NCI-H2081 treated with DMSO at 0.1 percent for 48 hours (cell line): ENCODE results near the gene RBMS2.
A peak's percentile ranks its signal among the peaks of the same experiment; 100 is the strongest.

ENCODE experiments used
- DNase-seq: peaks from one replicate; lab custom pipeline; 2025; lab: John Stamatoyannopoulos, UW

The RBMS2 gene

DNA sequence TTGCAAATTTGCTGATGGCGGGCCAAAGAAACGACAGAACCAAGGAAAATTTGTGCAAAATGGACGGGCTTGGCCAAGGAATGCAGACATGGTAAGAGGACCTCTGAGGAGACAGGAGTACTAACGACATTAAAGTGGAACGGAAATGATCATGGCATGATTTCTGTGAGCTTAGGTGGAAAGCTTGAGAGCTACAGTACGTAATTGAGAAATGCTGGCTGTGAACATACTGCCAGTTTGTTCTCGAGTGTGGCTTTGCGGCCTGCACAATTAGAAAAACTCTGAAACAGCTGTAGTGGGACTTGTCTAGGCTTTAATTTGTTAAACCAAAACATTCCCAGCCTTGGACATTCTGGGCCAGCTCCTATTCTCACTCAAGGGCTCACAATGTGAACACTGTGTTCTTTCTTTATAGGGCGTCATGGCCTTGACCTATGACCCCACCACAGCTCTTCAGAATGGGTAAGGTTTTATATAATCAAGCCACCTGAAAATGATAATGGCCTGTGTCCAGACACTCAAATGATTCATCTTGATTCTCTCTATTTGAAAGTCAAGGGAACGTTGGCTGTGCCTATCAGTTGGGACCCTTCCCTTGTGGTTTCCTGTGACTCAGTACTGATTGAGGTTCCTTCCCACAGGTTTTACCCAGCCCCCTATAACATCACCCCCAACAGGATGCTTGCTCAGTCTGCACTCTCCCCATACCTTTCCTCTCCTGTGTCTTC, 60.0 kb downstream of the RBMS2 start:
- no peak for DNase-seq

DNA sequence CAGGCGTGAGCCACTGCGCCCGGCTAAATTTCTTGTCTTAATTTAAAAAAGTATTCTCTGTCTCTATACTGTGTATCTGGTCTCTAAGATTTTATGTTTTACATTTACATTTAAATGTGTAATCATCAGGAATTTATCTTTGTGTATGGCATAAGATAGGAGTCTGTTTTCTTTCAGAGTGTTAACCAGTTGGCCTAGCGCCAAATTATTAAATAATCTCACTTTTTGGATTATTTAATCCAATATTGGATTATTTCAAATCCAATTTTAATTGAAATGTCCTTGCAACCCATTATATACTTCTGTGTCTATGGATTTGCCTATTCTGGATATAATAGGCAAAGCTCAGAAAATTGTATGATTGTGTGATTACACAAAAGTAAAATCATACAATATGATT, 63.5 kb downstream of the RBMS2 start:
- DNase-seq: no peak

DNA sequence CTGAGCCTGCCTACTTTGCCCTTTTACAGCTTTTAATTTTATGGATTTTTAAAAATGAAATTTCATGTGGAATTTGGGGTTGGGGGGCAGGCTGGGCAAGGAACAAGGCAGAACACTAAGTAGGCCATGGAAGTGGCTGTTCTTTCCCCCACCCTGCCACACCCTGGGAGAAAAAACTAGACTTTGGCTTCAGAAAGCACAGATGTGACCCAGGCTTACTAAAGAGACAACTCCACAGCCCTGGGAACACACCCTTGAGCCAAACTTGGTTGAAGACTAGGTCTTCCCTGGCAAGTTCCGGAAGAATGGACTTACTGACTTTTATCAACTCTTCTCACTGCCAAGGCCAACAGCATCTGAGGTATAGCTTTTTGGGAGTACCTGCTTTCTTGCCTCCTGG, 68.2 kb downstream of the RBMS2 start:
- no peak for DNase-seq

DNA sequence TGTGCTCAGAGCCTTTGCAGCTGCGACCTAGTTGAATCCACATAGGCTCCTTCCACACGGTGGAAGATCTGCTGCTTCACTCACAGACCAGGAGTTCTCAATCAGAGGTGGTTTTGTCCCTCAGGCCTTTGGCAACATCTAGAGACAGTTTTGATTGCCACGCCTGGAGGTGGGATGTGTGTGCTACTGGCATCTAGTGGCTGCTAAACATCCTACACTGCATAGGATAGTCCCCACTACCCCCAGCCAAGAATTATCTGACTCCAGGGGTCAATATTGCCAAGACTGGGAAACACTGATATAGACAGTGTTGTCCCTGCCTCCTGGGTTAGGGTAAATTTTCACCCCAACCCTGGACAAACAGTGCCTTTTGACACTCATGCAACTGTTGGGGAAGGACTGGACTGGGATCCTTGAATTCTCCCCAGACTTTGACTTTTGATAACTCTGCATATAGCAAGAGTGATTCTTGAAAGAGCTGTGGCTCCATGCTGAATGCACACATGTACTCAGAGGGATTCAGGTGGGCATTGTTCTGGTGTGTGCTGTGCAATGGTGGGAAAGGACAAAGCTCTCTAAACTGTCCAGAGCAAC, 68.7 kb downstream of the RBMS2 start:
- DNase-seq: no peak

DNA sequence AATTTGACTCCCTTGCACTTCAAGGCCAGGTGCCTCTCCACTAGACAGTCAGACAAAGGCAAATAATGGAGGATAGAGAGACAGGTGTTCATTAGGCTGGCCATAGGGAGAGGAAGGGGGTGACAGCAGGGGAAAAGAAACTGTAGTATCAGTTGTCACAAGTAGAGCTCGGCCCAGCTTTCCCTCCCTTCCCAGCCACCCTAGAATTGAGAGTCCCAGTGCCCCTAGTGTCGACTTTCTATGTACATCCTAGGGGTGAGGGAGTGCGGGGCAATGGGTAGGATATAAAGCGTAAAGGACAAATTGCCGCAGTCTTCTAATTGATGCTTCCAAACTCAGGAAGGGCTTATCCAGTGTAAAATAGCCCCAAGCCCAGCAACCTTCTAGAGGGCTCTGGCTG, 69.5 kb downstream of the RBMS2 start:
- DNase-seq: peak; percentile 17

DNA sequence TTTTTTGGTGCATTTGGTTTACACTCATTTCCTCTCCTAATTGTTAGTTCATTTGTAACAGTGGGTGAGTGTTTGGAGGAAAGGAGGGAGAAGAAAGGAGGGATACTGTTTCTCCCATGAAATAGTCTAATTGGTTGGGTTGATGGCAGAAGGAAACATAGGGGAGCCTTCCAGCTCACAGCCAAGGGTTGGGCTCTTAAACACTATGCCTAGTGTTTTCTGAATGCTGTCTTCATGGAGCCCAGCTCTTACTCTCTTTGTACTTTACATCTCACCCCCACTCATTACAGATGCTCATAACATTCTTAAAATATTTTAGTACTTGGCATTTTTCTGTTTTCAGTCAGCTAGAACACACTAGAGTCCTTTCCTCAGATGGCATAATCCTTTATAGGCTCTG, 70.3 kb downstream of the RBMS2 start:
- DNase-seq: no peak

DNA sequence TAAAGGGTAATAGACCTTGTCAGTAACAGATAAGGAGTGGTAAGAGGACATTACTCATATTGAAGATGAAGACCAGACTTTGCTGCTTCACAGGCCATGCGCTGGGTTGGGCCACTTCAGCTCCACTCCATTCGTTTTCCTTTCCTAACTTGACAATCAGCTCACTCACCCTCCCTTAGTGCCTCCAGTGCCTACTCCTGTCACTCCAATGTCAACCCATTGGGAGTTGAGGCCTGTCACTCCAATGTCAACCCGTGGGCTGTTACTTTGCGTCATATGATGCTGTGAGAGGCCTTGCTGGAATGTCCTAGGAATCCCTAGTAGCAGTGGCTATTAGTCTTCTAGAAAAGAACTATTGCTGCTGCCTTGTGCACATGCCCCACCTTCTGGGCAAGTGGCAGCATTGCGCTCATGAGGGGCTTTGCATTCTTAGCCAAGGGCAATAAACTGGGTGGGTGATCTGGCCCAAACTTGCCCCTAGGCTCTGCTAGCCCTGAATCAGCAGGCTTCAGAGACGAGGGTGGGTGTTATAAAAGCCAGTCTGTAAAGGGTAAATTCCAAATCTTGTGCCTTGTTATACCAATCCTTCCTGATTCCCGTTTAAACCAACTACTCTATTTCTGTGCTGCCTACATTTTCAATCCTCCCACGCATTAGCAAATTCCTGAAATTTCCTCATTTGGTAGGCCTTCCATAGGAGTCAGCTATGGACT, 72.4 kb downstream of the RBMS2 start:
- DNase-seq: no peak

DNA sequence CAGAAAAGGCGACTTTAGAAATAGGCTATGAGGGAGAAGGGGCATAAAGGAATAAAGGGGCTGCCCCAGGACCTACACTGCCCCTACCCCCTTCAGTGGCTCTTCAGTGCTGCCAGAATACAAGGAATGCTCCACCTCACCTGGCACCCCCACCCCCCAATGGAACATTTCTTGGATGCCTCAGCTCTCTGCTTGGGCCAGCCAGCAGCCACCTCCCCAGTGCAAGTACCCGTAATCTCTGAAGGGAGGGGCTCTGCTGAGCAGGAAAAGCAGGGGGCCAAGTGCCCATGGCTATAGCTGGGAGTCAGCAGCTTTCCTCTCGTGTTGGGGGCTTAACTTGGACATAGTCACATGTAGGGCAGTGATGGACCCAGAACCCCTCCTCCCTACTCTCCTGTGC, 75.2 kb downstream of the RBMS2 start:
- no peak for DNase-seq

DNA sequence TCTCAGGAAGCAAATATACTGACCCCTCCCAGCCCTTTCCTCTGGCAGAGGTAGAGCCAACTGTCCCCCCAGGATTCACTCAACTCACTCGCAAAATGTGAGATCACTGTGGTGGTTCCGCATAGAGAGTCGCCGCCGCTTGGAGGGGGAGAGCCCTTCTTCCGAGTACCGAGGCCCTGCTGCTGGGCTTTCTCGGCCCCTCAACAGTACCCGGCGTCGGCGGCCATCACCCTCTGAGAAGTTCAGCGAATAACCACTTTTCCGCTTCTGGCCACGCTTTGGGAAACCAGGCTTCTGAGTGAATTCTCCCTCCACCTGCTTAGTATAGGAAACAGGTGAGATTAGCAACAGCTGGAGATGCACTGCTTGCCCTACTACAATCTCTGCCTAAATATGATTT, 77.4 kb downstream of the RBMS2 start:
- DNase-seq: no peak

DNA sequence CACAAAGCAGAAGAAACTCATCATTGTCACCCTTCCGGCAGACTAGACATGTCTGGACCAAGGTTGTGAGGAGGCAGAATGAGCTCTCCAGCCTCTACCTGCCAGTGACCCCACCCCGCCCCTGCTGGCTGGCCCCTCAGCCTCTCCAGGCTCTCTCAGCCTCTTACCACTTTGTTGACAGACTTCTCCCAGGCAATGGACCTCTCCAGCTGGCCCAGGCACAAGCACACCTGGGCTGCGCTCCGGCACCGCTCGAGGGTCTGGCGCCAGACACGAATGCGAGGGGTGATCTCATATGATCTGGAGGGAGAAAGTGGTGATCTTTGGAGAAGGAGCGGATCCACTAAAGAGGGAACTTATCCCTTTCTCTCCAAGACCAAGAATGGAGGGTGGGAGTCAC, 78.2 kb downstream of the RBMS2 start:
- no peak for DNase-seq

DNA sequence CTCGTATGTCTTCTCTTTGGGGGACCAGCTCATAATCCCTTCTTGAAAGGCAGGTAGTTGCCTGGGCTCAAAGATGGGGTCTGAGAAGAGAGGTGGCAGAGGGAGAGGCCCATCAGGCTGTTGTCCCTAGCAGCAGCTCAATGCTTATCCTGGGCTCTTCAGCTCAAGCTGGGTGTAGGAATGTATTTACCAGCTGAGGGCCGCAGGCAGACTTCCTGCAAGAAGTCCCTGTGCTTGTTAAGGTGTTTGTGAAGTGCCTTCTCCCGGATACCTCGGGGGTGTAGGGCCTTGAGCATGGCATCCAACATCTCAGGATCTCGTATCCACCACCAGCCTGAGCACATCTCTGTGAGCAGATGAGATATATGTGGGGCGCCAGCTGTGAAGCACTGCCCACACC, 79.1 kb downstream of the RBMS2 start:
- DNase-seq: no peak

DNA sequence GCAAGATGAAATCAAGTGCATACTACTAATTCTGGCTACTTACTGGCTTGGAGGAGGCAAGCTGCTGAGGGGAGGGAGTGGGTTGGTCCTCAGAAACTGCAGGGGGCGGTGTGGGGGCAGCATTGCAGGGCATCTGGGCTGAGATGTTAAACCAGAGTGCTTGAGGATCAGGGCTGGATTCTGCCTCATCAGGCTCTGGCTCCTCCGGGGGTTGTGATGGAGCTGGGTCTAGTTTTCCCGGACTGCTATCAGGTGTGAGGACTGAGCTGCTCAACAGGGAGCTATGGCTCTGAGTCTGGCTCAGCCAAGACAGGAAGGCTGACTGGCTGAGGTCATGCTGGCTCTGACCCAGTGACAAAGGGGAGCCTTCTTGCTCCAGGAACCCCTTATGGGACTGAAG, 79.9 kb downstream of the RBMS2 start:
- no peak for DNase-seq

DNA sequence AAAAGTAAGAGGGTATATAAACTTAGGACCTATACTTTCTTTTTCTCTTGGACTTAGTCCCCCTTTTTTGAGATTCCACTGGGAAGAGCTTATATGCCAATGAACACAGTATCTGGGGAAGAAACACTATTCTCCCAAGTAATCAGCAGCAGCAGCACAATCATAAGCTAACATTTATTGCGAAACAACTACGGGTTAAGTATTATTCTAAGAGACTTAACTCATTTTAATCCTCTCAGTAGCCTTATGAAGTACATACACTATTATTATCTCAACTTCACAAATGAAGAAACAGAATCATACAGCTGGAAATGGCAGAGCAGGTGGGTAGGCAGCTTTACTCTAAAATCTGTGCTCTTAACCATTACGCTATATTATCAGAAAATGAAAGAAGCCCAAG, 80.6 kb downstream of the RBMS2 start:
- no peak for DNase-seq

DNA sequence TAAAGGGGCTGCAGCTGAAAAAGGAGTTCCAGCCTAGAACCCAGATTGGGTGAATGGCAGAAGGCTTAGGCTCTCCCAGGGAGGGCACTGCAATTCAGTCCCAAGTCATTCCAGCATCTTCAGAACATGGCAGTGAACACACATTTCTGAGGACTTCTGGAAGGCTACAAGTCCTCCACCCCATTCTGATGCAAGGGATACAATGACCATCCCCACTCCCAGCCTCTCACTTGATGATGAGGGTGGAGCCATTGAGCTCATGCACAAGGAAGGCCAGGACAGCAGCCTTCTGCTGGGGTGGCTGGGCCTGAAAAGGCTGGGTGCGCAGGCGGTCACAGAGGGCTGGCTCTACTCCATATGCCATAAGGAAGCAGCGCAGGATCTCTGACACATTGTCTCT, 82.7 kb downstream of the RBMS2 start:
- no peak for DNase-seq

DNA sequence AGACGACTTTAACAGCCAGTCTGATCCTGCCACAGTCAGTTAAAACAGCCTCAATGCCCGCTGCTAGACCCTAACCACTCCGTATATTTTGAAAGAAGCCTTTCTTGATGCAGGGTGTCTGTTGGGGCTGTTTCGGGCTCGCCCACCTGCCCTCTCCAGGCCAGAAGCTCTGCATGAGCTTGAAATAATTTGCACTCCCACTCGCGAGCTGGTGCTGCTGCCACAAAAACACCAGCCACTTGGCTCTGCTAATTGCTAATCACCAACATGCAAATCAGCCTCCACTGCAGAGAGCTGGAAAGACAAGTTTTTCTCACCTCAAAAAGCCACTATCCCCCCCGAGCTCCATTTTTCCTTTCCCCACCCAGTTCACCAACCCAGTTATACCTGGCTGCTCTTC, 93.0 kb downstream of the RBMS2 start:
- DNase-seq: no peak

DNA sequence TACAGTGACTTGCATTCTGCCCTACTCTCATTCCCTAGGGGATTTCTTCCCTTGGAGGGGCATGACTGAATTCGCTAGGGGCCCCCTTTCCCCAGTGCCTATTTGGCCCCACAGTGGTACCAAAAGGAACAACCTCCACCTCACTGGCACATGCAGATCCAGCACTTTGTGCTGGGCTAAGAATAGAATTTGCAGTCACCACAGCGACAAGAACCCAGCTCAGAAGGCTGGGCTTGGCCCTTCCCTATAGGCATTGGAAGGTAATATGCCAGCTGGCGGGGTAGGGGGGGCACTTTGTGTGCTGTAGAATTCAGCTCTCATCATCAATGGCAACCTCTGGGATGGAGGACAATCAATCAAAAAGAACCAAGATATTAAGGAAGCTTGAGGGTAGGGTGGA, 94.6 kb downstream of the RBMS2 start:
- DNase-seq: no peak

DNA sequence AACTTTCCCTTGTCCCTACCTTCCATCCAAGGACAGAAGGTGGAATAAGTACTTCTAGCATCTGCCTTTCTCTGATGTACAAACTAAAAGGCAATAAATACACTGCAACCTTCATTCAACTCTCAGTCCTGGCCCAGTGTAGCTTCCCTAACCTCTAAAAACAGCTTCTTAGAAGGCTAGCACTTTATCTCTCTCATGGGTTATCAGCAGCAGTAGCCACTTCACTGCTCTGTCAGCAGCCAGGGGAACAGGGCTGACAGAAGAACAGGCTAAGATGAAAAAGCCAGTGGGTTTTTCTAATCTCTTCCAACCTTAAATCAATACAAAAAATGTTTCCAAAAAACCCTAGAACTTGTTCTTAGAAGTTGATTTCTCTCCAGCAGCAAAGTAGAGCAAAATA, 95.3 kb downstream of the RBMS2 start:
- DNase-seq: no peak

DNA sequence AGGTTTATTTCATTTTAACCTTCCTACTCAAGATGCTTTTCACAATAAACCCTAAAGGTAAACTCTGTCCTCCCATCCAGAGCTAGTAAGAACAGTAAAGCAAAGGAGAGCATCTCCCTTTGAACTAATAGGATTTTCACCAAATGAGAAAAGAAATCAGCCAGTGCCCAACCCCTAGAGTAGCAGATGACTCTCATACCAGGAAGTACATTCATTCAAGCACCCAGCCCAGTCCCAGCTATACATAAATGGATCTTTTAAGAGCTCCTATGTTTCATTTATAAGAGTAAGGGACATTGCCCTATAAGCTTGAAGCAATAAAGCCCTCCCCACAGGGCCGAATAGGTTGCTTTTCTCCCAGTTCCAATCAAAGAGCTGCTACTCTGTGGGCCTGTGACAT, 100.9 kb downstream of the RBMS2 start:
- DNase-seq: no peak

DNA sequence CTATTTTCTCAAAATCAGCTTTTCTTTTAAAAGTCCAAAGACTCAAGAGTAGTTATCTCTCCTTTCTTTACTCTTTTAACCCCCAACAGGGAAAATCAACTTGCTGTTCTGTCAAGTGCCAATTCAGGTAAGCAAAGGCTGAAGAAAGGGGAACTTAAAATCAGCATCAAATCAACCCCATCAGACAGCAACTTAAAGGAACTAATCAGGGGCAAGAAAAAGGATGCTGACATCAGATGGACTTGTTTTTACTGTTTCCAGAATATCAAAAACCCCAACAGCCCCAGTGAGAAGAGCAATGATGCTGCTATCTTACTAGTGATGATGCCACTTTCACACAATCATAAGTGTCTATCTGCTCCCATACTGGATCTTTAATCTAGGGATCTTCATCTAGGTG, 105.1 kb downstream of the RBMS2 start:
- no peak for DNase-seq

DNA sequence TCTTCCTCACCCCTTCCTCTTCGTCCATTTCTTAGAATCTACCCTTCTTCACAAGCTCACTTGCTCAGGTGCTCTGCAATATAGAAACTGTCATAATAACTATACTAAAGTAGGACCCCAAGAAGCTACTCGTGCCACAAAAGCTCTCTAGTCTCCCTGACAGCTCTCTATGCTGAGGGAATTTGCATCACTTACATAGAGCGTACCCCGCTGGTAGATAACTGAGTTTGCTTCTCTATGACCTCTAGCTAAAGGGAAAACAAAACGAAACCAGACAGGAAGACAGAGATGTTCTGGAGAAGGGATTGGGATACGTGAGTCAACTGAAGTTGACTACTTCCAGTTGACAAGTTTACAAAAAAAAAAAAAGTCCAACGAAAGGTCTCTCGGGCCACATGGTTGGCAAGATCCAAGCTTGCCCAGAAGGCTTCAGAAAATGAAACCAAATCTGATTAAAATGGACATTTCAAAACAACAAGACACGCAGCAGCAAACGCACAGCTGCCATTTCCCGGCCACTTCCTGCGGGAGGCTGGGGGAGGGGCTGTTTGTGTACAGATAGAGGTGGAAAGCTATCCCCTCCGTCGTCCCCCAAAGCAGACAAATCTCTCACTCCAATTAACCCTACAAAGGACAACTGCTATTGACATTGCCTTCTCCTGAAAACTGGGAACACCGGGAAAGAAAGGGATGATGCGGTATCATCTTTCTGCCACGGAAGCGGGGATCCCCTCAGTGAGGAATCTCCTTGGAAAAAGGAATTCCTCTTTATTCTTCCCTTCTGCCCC, 107.2 kb downstream of the RBMS2 start:
- no peak for DNase-seq

DNA sequence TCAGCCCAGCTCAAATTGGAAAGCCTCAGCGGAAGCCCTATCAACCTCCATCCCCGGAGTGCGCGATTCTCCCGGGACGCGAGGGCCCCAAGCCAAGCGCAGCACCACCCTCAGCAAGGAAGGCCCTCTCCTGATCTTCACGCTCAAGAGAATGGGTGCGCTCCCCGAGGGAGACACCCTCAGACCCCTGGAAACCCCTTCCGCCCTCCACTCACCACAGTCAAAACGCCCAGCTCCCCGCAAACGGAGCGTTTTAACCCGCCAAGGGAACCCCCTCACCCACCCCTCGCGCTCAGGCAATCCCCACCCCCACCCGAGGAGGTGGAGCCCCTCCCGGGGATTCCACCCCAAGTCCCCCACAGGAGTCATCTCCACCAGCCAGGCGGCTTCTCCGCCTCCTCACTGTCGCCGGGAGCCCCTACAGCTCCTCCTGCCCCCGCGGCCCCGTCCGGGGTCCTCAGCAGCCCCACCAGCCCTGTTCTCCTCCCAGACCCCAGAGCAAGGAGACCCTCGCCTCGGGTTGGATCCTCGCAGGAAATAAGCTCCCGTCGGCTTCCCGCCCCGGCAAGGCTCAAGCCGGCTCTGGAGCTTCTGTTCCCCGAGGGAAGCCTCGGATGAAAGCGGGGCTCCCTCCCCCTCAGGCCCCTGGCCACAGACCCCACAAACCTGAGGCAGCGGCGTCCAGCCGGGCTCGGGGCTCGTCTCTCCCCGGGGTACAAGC, 108.0 kb downstream of the RBMS2 start:
- no peak for DNase-seq

DNA sequence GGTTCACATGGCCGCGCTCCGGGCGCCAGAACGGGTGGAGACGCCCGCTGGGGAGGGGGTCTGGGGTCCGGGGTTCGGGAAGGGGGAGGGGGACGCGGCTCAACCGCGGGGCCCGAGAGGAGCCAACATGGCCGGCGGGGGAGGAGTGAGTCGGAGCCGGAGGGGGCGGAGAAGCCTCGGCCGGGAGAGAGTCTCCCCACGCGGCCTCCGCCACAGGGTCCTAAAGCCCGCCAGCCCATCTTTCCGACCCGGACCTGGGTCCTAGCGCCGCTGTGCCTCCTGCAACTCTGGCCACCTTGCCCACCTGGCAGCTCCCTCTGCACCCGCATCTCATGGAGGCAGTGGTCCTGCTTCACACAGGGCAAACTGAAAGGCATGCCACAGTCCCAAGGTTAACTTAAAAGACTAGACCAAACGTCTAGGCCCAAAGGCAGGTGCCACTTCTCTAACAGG, 108.6 kb downstream of the RBMS2 start, which contains the start of gene BAZ2A:
Gene BAZ2A (minus strand): TSS at position 147 of the 453 bp plus-strand sequence. CDS start 12,796 bp downstream, outside the sequence.
- DNase-seq: peak; percentile 26
